ENCODE measurements around the gene FBXL4. TPM values are rescaled to one million over a fixed set of nuclear protein-coding genes. Genes with fewer than 3 reads are reported as not detected.

The FBXL4 gene
- total and polyA plus RNA-seq, 10 of the 15 experiments (the other 5 are each of a cell fraction or from before 2014, with no cell fraction given), result 2.9 to 16.9 (median 7.2) TPM

GRCh38 chr6:98905759-98906158, 42.0 kb downstream of the FBXL4 start (continued):
- TF ChIP-seq JUND (IDR thresholded peaks at IDR 0.05; ENCODE audit: low read depth, low read length) (no peak), SREBF2 (IDR thresholded peaks at IDR 0.05; ENCODE audit: low read length) (no peak), SUPT20H (IDR thresholded peaks at IDR 0.05; ENCODE audit: borderline replicate concordance, control insufficient read depth, low read depth, low read length) (no peak)

GRCh38 chr6:98904096-98904495, 43.6 kb downstream of the FBXL4 start:
- RAD21 ChIA-PET (ENCODE audit: unreplicated experiment), result no interaction called here
- SMC1A ChIA-PET (ENCODE audit: uncharacterized antibody, unreplicated experiment), result interaction anchor here (1.3 kb wide), 1 partner anchor 9 kb away, joined by 5 read pairs; no protein-coding TSS in a partner anchor
- Histone ChIP-seq H2AFZ (ENCODE audit: control insufficient read depth, low read depth, low read length) (no peak overlapping the region), H3K9ac (ENCODE audit: control insufficient read depth, insufficient read depth, low read length) (no peak overlapping the region), H3K79me2 (ENCODE audit: control insufficient read depth, insufficient read depth, low read length) (no peaks in the 10 kb centered on the region), H3K27me3 (replicated peaks in 1 of 2; ENCODE audit: control insufficient read depth in 2 of 2, insufficient read depth in 2 of 2, low read length in 1 of 2) (no peaks in the 10 kb centered on the region), H3K9me3 (replicated peaks; ENCODE audit: control insufficient read depth, insufficient read depth, low read length) (no peaks in the 10 kb centered on the region), H3K27ac (ENCODE audit: control insufficient read depth, insufficient read depth) (no peak overlapping the region), H3K4me2 (ENCODE audit: control insufficient read depth, insufficient read depth) (no peak overlapping the region), H3K36me3 (ENCODE audit: control insufficient read depth in 2 of 2, insufficient read depth in 2 of 2, low read length in 1 of 2) (peaks cover 0 to 2% of the 10 kb centered on the region in 2 experiments; a peak in 1 of 4 replicates), H3K4me1 (ENCODE audit: control insufficient read depth, insufficient read depth, low read length) (no peaks in the 10 kb centered on the region), H3K4me3 (no peak overlapping the region), H4K20me1 (ENCODE audit: control insufficient read depth, insufficient read depth) (no peaks in the 10 kb centered on the region)
- in situ Hi-C loops (cut with MboI) (no loop called here), intact Hi-C loops (cut with micrococcal nuclease; ENCODE audit: unreplicated experiment) (no loop called here)
- CTCF ChIA-PET, result interaction anchor here (1.9 kb wide), 1 partner anchor 9 kb away, joined by 5 read pairs; no protein-coding TSS in a partner anchor
- ATAC-seq, result no peak
- BruUV-seq (replicated peaks), result no TSS peak
- POLR2A ChIA-PET, result no interaction called here
- TF ChIP-seq SREBF2 (IDR thresholded peaks at IDR 0.05; ENCODE audit: low read length) (no peak), NFYA (IDR thresholded peaks at IDR 0.05; ENCODE audit: borderline replicate concordance, low read depth, low read length) (no peak)
- no peak for FAIRE-seq
- DNase-seq (ENCODE audit: low read depth, low spot score), result no peak

DNA sequence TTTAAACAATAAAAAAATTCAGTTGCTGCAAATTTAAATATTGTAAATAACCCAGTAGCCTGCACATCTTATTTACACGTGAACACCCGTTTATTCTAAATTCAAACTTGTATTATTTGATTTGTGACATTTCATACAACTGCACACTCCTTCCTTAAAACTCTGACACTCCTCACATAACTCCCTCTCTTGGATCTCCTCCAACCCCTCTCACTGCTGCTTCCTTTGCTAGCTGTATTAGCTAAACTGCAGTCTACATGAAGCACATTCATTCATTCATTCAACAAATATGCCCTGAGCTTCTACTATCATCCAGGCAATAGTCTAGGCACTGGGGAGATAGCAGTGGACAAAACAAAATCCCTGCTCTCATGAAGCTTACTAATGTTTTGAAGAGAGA, 47.0 kb downstream of the FBXL4 start:
- Histone ChIP-seq H3K36me3 (ENCODE audit: control insufficient read depth in 2 of 2, insufficient read depth in 2 of 2, low read length in 1 of 2) (peaks cover 0 to 2% of the 10 kb centered on the region in 2 experiments; a peak in 1 of 4 replicates), H3K4me3 (no peak overlapping the region), H3K27ac (ENCODE audit: control insufficient read depth, insufficient read depth) (no peak overlapping the region), H2AFZ (ENCODE audit: control insufficient read depth, low read depth, low read length) (no peak overlapping the region), H4K20me1 (ENCODE audit: control insufficient read depth, insufficient read depth) (no peaks in the 10 kb centered on the region), H3K4me1 (ENCODE audit: control insufficient read depth, insufficient read depth, low read length) (no peaks in the 10 kb centered on the region), H3K79me2 (ENCODE audit: control insufficient read depth, insufficient read depth, low read length) (no peaks in the 10 kb centered on the region), H3K9me3 (replicated peaks; ENCODE audit: control insufficient read depth, insufficient read depth, low read length) (no peaks in the 10 kb centered on the region; the same call in 2 of the 3 replicates), H3K9ac (ENCODE audit: control insufficient read depth, insufficient read depth, low read length) (no peak overlapping the region), H3K27me3 (replicated peaks in 1 of 2; ENCODE audit: control insufficient read depth in 2 of 2, insufficient read depth in 2 of 2, low read length in 1 of 2) (no peaks in the 10 kb centered on the region), H3K4me2 (ENCODE audit: control insufficient read depth, insufficient read depth) (no peak overlapping the region)
- CTCF ChIA-PET, result interaction anchor here (0.5 to 1.0 kb wide), 3 partner anchors 9 to 67 kb away, joined by 3 to 4 read pairs (median 3); no protein-coding TSS in a partner anchor
- POLR2A ChIA-PET, result no interaction called here
- RAD21 ChIA-PET (ENCODE audit: unreplicated experiment), result no interaction called here
- in situ Hi-C loops (cut with MboI) (no loop called here), intact Hi-C loops (cut with micrococcal nuclease; ENCODE audit: unreplicated experiment) (no loop called here)
- SMC1A ChIA-PET (ENCODE audit: uncharacterized antibody, unreplicated experiment), result interaction anchor here (1.1 kb wide), 1 partner anchor 11 kb away, joined by 4 read pairs; no protein-coding TSS in a partner anchor
- no peak for FAIRE-seq
- BruUV-seq (replicated peaks), result no TSS peak
- 100% methylated on average over 2 of the region's 2 CpGs for WGBS (ENCODE audit: insufficient coverage, insufficient replicate concordance, low lambda C conversion rate, missing lambda C conversion rate)
- ATAC-seq, result no peak
- DNase-seq (ENCODE audit: low read depth, low spot score), result no peak
- TF ChIP-seq MEF2B (IDR thresholded peaks at IDR 0.05; ENCODE audit: partially characterized antibody, poor library complexity, severe bottlenecking) (no peak), NBN (IDR thresholded peaks at IDR 0.05) (no peak), ZNF217 (IDR thresholded peaks at IDR 0.05) (no peak), NFIC (IDR thresholded peaks at IDR 0.05; ENCODE audit: low read depth, low read length) (no peak), EZH2 (IDR thresholded peaks at IDR 0.05; ENCODE audit: borderline replicate concordance, control insufficient read depth, low read depth, low read length) (no peak), NRF1 (conservative IDR thresholded peaks at IDR 0.05; ENCODE audit: low read depth, low read length) (no peak), YY1 (IDR thresholded peaks at IDR 0.05; ENCODE audit: low read depth, low read length) (no peak), RFX5 (IDR thresholded peaks at IDR 0.05; ENCODE audit: low read depth, low read length) (no peak), CBX5 (IDR thresholded peaks at IDR 0.05; ENCODE audit: low read depth) (no peak), CEBPB (IDR thresholded peaks at IDR 0.05; ENCODE audit: borderline replicate concordance in 1 of 2, low read depth in 2 of 2, low read length in 2 of 2) (no peak)
- TF ChIP-seq, protein P1, sequence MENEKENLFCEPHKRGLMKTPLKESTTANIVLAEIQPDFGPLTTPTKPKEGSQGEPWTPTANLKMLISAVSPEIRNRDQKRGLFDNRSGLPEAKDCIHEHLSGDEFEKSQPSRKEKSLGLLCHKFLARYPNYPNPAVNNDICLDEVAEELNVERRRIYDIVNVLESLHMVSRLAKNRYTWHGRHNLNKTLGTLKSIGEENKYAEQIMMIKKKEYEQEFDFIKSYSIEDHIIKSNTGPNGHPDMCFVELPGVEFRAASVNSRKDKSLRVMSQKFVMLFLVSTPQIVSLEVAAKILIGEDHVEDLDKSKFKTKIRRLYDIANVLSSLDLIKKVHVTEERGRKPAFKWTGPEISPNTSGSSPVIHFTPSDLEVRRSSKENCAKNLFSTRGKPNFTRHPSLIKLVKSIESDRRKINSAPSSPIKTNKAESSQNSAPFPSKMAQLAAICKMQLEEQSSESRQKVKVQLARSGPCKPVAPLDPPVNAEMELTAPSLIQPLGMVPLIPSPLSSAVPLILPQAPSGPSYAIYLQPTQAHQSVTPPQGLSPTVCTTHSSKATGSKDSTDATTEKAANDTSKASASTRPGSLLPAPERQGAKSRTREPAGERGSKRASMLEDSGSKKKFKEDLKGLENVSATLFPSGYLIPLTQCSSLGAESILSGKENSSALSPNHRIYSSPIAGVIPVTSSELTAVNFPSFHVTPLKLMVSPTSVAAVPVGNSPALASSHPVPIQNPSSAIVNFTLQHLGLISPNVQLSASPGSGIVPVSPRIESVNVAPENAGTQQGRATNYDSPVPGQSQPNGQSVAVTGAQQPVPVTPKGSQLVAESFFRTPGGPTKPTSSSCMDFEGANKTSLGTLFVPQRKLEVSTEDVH (IDR thresholded peaks at IDR 0.05; ENCODE audit: low read depth, partially characterized antibody), result no peak
